Subcutaneous abdominal adipose tissue (tissue), 5 donors: ENCODE data around the gene CIITA.

Experiments
- H3K27ac ChIP-seq: one replicate; pipeline ENCODE4 v1.7.0; 2013; ENCODE audit warnings: low read depth, mild to moderate bottlenecking, inconsistent platforms, low read length, moderate library complexity
- H3K27me3 ChIP-seq, 5 donors: one replicate each; pipeline ENCODE4 v1.7.0; 2013; ENCODE audit warnings: low read length in 5 of 5, inconsistent platforms in 1 of 5; ENCODE audit not compliant: control insufficient read depth in 5 of 5, insufficient read depth in 4 of 5
- H3K36me3 ChIP-seq, 5 donors: one replicate each; pipeline ENCODE4 v1.7.0; 2013; ENCODE audit warnings: low read length in 5 of 5; ENCODE audit not compliant: control insufficient read depth in 5 of 5, insufficient read depth in 5 of 5
- H3K4me1 ChIP-seq, 5 donors: one replicate each; pipeline ENCODE4 v1.7.0; 2013; ENCODE audit warnings: low read length in 5 of 5, mild to moderate bottlenecking in 3 of 5, moderate library complexity in 1 of 5; ENCODE audit not compliant: control insufficient read depth in 5 of 5, insufficient read depth in 5 of 5
- H3K4me3 ChIP-seq, 5 donors: one replicate each; pipeline ENCODE4 v1.7.0; 2013; ENCODE audit warnings: low read length in 5 of 5, low read depth in 1 of 5
- H3K9ac ChIP-seq, 5 donors: one replicate each; pipeline ENCODE4 v1.7.0; 2013; ENCODE audit warnings: low read length in 5 of 5, mild to moderate bottlenecking in 4 of 5, moderate library complexity in 3 of 5
- H3K9me3 ChIP-seq, 5 donors: one replicate each; pipeline ENCODE4 v1.7.0; 2013; ENCODE audit warnings: low read length in 5 of 5; ENCODE audit not compliant: control insufficient read depth in 5 of 5
- donor health status: healthy.
- donor health status: healthy.
- donor health status: healthy.
- donor health status: healthy.
- donor health status: healthy.

The CIITA gene

GRCh38 chr16:10867199-10867598 lies 9.8 kb upstream of the CIITA start:
- H3K27ac ChIP-seq, result no peak overlapping the region
- peaks cover 0 to 3% (median 0%) of the 10 kb centered on the region in 5 donors for H3K27me3 ChIP-seq
- peak overlapping the region in 3 of 5 donors; percentile 0 to 42 (median 3) for H3K4me3 ChIP-seq
- no peaks in the 10 kb centered on the region for H3K36me3 ChIP-seq
- no peak overlapping the region for H3K9ac ChIP-seq
- peaks cover 14 to 70% (median 40%) of the 10 kb centered on the region in 5 donors for H3K4me1 ChIP-seq
- H3K9me3 ChIP-seq, result no peaks in the 10 kb centered on the region

- Histone ChIP-seq H3K36me3 (no peaks in the 10 kb centered on the region), H3K27me3 (peaks cover 0 to 3% (median 0%) of the 10 kb centered on the region in 5 donors), H3K9me3 (no peaks in the 10 kb centered on the region), H3K4me3 (peak overlapping the region in 4 of 5 donors; percentile 3 to 45 (median 42)), H3K9ac (peak overlapping the region in 1 of 5 donors; percentile 47), H3K4me1 (peaks cover 14 to 66% (median 34%) of the 10 kb centered on the region in 5 donors), H3K27ac (peak overlapping the region; percentile 70)
Observed at GRCh38 chr16:10868104-10868595, 8.9 kb upstream of the CIITA start.

- Histone ChIP-seq H3K4me1 (peaks cover 14 to 66% (median 34%) of the 10 kb centered on the region in 5 donors), H3K4me3 (peak overlapping the region in 4 of 5 donors; percentile 37 to 45 (median 42)), H3K9ac (peak overlapping the region in 2 of 5 donors; percentile 39 to 47), H3K9me3 (no peaks in the 10 kb centered on the region), H3K27me3 (peaks cover 0 to 3% (median 0%) of the 10 kb centered on the region in 5 donors), H3K36me3 (no peaks in the 10 kb centered on the region), H3K27ac (peak overlapping the region; percentile 70)
Observed at GRCh38 chr16:10868596-10869469, 8.2 kb upstream of the CIITA start.

GRCh38 chr16:10870137-10870776 lies 6.7 kb upstream of the CIITA start:
- H3K4me1 ChIP-seq, result peaks cover 14 to 66% (median 34%) of the 10 kb centered on the region in 5 donors
- H3K4me3 ChIP-seq, result peak overlapping the region in 1 of 5 donors; percentile 4
- H3K36me3 ChIP-seq, result no peaks in the 10 kb centered on the region
- peaks cover 0 to 8% (median 0%) of the 10 kb centered on the region in 5 donors for H3K27me3 ChIP-seq
- H3K9ac ChIP-seq, result no peak overlapping the region
- H3K27ac ChIP-seq, result peak overlapping the region; percentile 70
- H3K9me3 ChIP-seq, result no peaks in the 10 kb centered on the region

GRCh38 chr16:10870808-10871156 lies 6.2 kb upstream of the CIITA start:
- H3K9ac ChIP-seq, result peak overlapping the region in 1 of 5 donors; percentile 53
- peaks cover 13 to 64% (median 34%) of the 10 kb centered on the region in 5 donors for H3K4me1 ChIP-seq
- H3K27ac ChIP-seq, result peak overlapping the region; percentile 70
- H3K36me3 ChIP-seq, result no peaks in the 10 kb centered on the region
- no peaks in the 10 kb centered on the region for H3K9me3 ChIP-seq
- H3K4me3 ChIP-seq, result no peak overlapping the region
- peaks cover 0 to 8% (median 2%) of the 10 kb centered on the region in 5 donors for H3K27me3 ChIP-seq

GRCh38 chr16:10871157-10871991 lies 5.6 kb upstream of the CIITA start:
- Histone ChIP-seq H3K9ac (peak overlapping the region in 2 of 5 donors; percentile 26 to 53), H3K27ac (peak overlapping the region; percentile 70)

GRCh38 chr16:10876315-10876714 lies 687 bp upstream of the CIITA start:
- Histone ChIP-seq H3K4me1 (peaks cover 9 to 53% (median 38%) of the 10 kb centered on the region in 5 donors), H3K36me3 (no peaks in the 10 kb centered on the region), H3K9ac (no peak overlapping the region), H3K4me3 (no peak overlapping the region), H3K9me3 (no peaks in the 10 kb centered on the region), H3K27ac (no peak overlapping the region), H3K27me3 (peaks cover 0 to 20% (median 8%) of the 10 kb centered on the region in 5 donors)

More at GRCh38 chr16:10871157-10871991, 5.6 kb upstream of the CIITA start:
- H3K9me3 ChIP-seq, result no peaks in the 10 kb centered on the region
- peaks cover 0 to 9% (median 2%) of the 10 kb centered on the region in 5 donors for H3K27me3 ChIP-seq
- H3K4me3 ChIP-seq, result peak overlapping the region in 1 of 5 donors; percentile 0
- H3K4me1 ChIP-seq, result peaks cover 12 to 58% (median 32%) of the 10 kb centered on the region in 5 donors
- H3K36me3 ChIP-seq, result no peaks in the 10 kb centered on the region

GRCh38 chr16:10877472-10877946 lies 507 bp downstream of the CIITA start:
- H3K4me3 ChIP-seq, result peak overlapping the region; percentile 19 to 82 (median 67)

GRCh38 chr16:10878328-10878643 lies 1.3 kb downstream of the CIITA start:
- peaks cover 0 to 4% (median 0%) of the 10 kb centered on the region in 5 donors for H3K36me3 ChIP-seq
- H3K27ac ChIP-seq, result peak overlapping the region; percentile 16
- H3K4me1 ChIP-seq, result peaks cover 4 to 58% (median 32%) of the 10 kb centered on the region in 5 donors
- H3K9ac ChIP-seq, result peak overlapping the region in 2 of 5 donors; percentile 72 to 79
- H3K4me3 ChIP-seq, result peak overlapping the region; percentile 26 to 82 (median 75)
- peaks cover 0 to 20% (median 8%) of the 10 kb centered on the region in 5 donors for H3K27me3 ChIP-seq
- no peaks in the 10 kb centered on the region for H3K9me3 ChIP-seq

More at GRCh38 chr16:10877472-10877946, 507 bp downstream of the CIITA start:
- no peak overlapping the region for H3K27ac ChIP-seq
- H3K27me3 ChIP-seq, result peaks cover 0 to 20% (median 8%) of the 10 kb centered on the region in 5 donors
- peaks cover 4 to 51% (median 32%) of the 10 kb centered on the region in 5 donors for H3K4me1 ChIP-seq
- no peaks in the 10 kb centered on the region for H3K9me3 ChIP-seq
- peak overlapping the region in 1 of 5 donors; percentile 79 for H3K9ac ChIP-seq
- H3K36me3 ChIP-seq, result no peaks in the 10 kb centered on the region
